HPDE6-E6E7 (cell line): ENCODE measurements around the gene ASPSCR1.

ENCODE experiments used
- DNase-seq: peaks from one replicate; pipeline ENCODE4 v3.0.0; 2011; ENCODE audit warnings: missing footprints; ENCODE audit errors: extremely low spot score

ASPSCR1 gene

GRCh38 chr17:82012640-82013295, 35.3 kb downstream of the ASPSCR1 start:
- no peak for DNase-seq

- DNase-seq = no peak
These were observed 35.9 kb downstream of the ASPSCR1 start for GRCh38 chr17:82013341-82013740.

GRCh38 chr17:82013772-82014321, 36.4 kb downstream of the ASPSCR1 start:
- DNase-seq = no peak

- DNase-seq = no peak
These were observed 37.0 kb downstream of the ASPSCR1 start for GRCh38 chr17:82014432-82014831.

- DNase-seq = no peak
These were observed 37.5 kb downstream of the ASPSCR1 start for GRCh38 chr17:82014971-82015310.

- DNase-seq = no peak
These were observed 38.0 kb downstream of the ASPSCR1 start for GRCh38 chr17:82015311-82015971.

- DNase-seq = no peak
These were observed 38.8 kb downstream of the ASPSCR1 start for GRCh38 chr17:82016061-82016874.

- DNase-seq = no peak
These were observed 39.5 kb downstream of the ASPSCR1 start for GRCh38 chr17:82016875-82017459.

- no peak for DNase-seq
These were observed 40.3 kb downstream of the ASPSCR1 start for GRCh38 chr17:82017612-82018151.

- DNase-seq = no peak
These were observed 40.9 kb downstream of the ASPSCR1 start for GRCh38 chr17:82018152-82018988.

GRCh38 chr17:82018989-82019689, 41.7 kb downstream of the ASPSCR1 start:
- DNase-seq = no peak

- DNase-seq = no peak
These were observed 42.5 kb downstream of the ASPSCR1 start for GRCh38 chr17:82019690-82020571.

- DNase-seq = no peak
These were observed 43.2 kb downstream of the ASPSCR1 start for GRCh38 chr17:82020572-82021106.

- no peak for DNase-seq
These were observed 43.9 kb downstream of the ASPSCR1 start for GRCh38 chr17:82021107-82021899.

- DNase-seq = no peak
These were observed 44.5 kb downstream of the ASPSCR1 start for GRCh38 chr17:82021900-82022309.

GRCh38 chr17:82022310-82022980, 45.0 kb downstream of the ASPSCR1 start, which contains the start of gene CENPX:
Gene CENPX (minus strand): TSS chr17:82022878. CDS start chr17:82022861, 17 bp downstream.
- DNase-seq = no peak

- peak; percentile 98 for DNase-seq
These were observed 45.6 kb downstream of the ASPSCR1 start, which contains the start of gene LRRC45 for GRCh38 chr17:82022981-82023446. Gene LRRC45 (plus strand): TSS chr17:82023305. CDS start chr17:82023644, 339 bp downstream.
